Measurements from ENCODE around the gene HMOX2.

The HMOX2 gene

GRCh38 chr16:4556580-4556979 is 80.4 kb downstream of the HMOX2 start:
- DNase-seq (ENCODE audit: low spot score) (no peak), FAIRE-seq (no peak)

- FAIRE-seq: no peak
- no peak for DNase-seq (ENCODE audit: low spot score)
Measured at GRCh38 chr16:4557973-4558372, 81.8 kb downstream of the HMOX2 start.

Data from RCC 7860 (cell line).